Neutrophil (primary cell): ENCODE measurements around the gene GPRC5A.

Experiments used
- H3K27ac ChIP-seq: fragments of 200-600 bp; sonication (generic); 2 replicates; pipeline ENCODE4 v1.5.1; 2016; ENCODE audit warnings: mild to moderate bottlenecking, moderate library complexity
- H3K27me3 ChIP-seq: fragments of 200-600 bp; sonication (generic); 2 replicates; pipeline ENCODE4 v1.6.0; 2016; ENCODE audit warnings: mild to moderate bottlenecking
- H3K36me3 ChIP-seq: fragments of 200-600 bp; sonication (generic); 2 replicates; pipeline ENCODE4 v1.5.1; 2017
- H3K4me1 ChIP-seq, 2 experiments: fragments of 200-600 bp in 1 of 2; sonication (generic) in 1 of 2; 1 replicate in 1 of 2; 2 replicates in 1 of 2; pipeline versions ENCODE4 v1.5.1 to v1.6.1; 2013 to 2016; ENCODE audit warnings: low read depth in 1 of 2, low read length in 1 of 2, mild to moderate bottlenecking in 1 of 2, moderate library complexity in 1 of 2; ENCODE audit not compliant: control insufficient read depth in 1 of 2, insufficient read depth in 1 of 2
- H3K4me3 ChIP-seq, 2 experiments: fragments of 200-600 bp in 1 of 2; sonication (generic) in 1 of 2; 1 replicate in 1 of 2; 2 replicates in 1 of 2; pipeline ENCODE4 v1.5.1; 2013 to 2016; ENCODE audit warnings: low read depth in 1 of 2, low read length in 1 of 2, mild to moderate bottlenecking in 1 of 2, moderate library complexity in 1 of 2
- H3K9me3 ChIP-seq: fragments of 200-600 bp; sonication (generic); 2 replicates; pipeline ENCODE4 v1.5.1; 2016
- CTCF ChIP-seq: fragments of 200-600 bp; sonication (generic); IDR thresholded peaks from 2 replicates; pipeline ENCODE4 v1.5.1; 2016; ENCODE audit warnings: antibody characterized with exemption

GPRC5A gene

GRCh38 chr12:12908711-12909110, 17.3 kb downstream of the GPRC5A start:
- Histone ChIP-seq H3K36me3 (no peaks in the 10 kb centered on the region), H3K9me3 (no peaks in the 10 kb centered on the region), H3K4me3 (no peak overlapping the region), H3K27me3 (peaks cover 6% of the 10 kb centered on the region), H3K4me1 (peaks cover 0 to 8% of the 10 kb centered on the region in 2 experiments), H3K27ac (no peak overlapping the region)
- TF ChIP-seq CTCF = no peak

- Histone ChIP-seq H3K4me1 (peaks cover 0 to 8% of the 10 kb centered on the region in 2 experiments), H3K27me3 (peaks cover 6% of the 10 kb centered on the region), H3K9me3 (no peaks in the 10 kb centered on the region), H3K36me3 (no peaks in the 10 kb centered on the region), H3K27ac (no peak overlapping the region), H3K4me3 (no peak overlapping the region)
- TF ChIP-seq CTCF = no peak
Measured at GRCh38 chr12:12909228-12909994, 18.0 kb downstream of the GPRC5A start.

GRCh38 chr12:12909995-12910420, 18.6 kb downstream of the GPRC5A start:
- TF ChIP-seq CTCF = no peak
- Histone ChIP-seq H3K4me3 (no peak overlapping the region), H3K27ac (no peak overlapping the region), H3K36me3 (no peaks in the 10 kb centered on the region), H3K4me1 (peaks cover 0 to 8% of the 10 kb centered on the region in 2 experiments), H3K9me3 (no peaks in the 10 kb centered on the region), H3K27me3 (peaks cover 6% of the 10 kb centered on the region)

- Histone ChIP-seq H3K4me1 (peaks cover 0 to 14% of the 10 kb centered on the region in 2 experiments), H3K4me3 (no peak overlapping the region), H3K27ac (no peak overlapping the region), H3K36me3 (no peaks in the 10 kb centered on the region), H3K9me3 (no peaks in the 10 kb centered on the region), H3K27me3 (peaks cover 20% of the 10 kb centered on the region)
- TF ChIP-seq CTCF = no peak
Measured at GRCh38 chr12:12912711-12913110, 21.3 kb downstream of the GPRC5A start.

- H3K4me3 ChIP-seq = no peak overlapping the region
- H3K36me3 ChIP-seq = no peaks in the 10 kb centered on the region
- no peak overlapping the region for H3K27ac ChIP-seq
- peaks cover 0 to 6% of the 10 kb centered on the region in 2 experiments for H3K4me1 ChIP-seq
- H3K9me3 ChIP-seq = no peaks in the 10 kb centered on the region
- peaks cover 20% of the 10 kb centered on the region for H3K27me3 ChIP-seq
- TF ChIP-seq CTCF = no peak
Measured at GRCh38 chr12:12915656-12916055, 24.3 kb downstream of the GPRC5A start.
